ENCODE measurements around the gene STX5.
"Not testable (repeated sequence)": the region's sequence is repeated elsewhere in the genome, so short reads cannot be mapped to it uniquely, and the experiment has no call there.

Gene STX5

GRCh38 chr11:62835336-62835735 lies 3.5 kb upstream of the STX5 start:
- intact Hi-C loops (cut with DNase I): loop anchor here (10.0 kb wide), 1 partner anchor 111 kb away; the partner anchor contains the start of genes HNRNPUL2 and TTC9C

GRCh38 chr11:62832336-62833234 lies 734 bp upstream of the STX5 start, which contains the start of gene TEX54:
TSS of gene TEX54 (minus strand) at chr11:62832841.
- intact Hi-C loops (cut with DNase I): loop anchor here (5.0 to 10.0 kb wide), 2 partner anchors 40 to 108 kb away; partner anchors contain the start of genes HNRNPUL2, TMEM223 and TTC9C
- DNase-seq: peak in 4 of 10 donors; percentile 2 to 81 (median 13)

More at GRCh38 chr11:62835336-62835735, 3.5 kb upstream of the STX5 start:
- peak in 1 of 10 donors; percentile 66 for DNase-seq

DNA sequence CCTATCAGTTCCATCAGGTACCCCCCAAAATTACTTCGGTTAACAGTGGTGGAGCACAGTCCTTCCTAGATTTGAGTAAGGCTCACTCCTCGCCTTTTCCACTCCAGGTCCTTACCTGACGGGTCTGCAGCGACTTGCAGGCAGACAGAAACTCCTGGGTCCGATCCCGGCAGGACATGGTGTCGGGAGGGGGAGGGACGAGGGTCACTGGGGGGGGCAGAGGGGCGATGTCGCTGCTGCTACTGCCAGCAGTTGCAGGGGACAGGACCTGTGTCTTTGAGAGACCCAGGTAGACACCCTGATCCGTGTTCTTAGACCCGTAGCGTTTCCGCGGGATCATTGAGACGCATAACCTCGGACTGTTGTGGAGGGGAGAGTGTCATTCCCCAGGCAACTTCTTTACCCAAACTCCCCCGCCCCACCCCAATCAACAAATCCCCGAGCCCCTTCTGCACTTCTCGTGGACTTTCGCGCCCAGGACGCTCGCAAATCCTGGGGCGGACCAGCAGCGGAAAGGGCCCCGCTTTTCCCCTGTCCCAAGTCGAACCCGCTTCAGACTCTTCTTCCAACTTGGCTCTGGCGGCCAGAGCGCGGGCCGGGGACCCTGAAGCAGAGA lies 839 bp downstream of the STX5 start:
- DNase-seq: no peak

GRCh38 chr11:62828130-62828529 lies 3.7 kb downstream of the STX5 start:
- intact Hi-C loops (cut with DNase I): not testable (repeated sequence)
- DNase-seq: peak in 1 of 10 donors; percentile 3

More for the DNA sequence above, 839 bp downstream of the STX5 start:
- intact Hi-C loops (cut with DNase I): loop anchor here (5.0 to 10.0 kb wide), 2 partner anchors 39 to 106 kb away; partner anchors contain the start of genes HNRNPUL2, TMEM223 and TTC9C

GRCh38 chr11:62823677-62824076 lies 8.2 kb downstream of the STX5 start:
- DNase-seq: peak in 1 of 10 donors; percentile 5

GRCh38 chr11:62817129-62817528 lies 14.7 kb downstream of the STX5 start:
- intact Hi-C loops (cut with DNase I): no loop called here
- no peak for DNase-seq

More at GRCh38 chr11:62823677-62824076, 8.2 kb downstream of the STX5 start:
- intact Hi-C loops (cut with DNase I): no loop called here

- DNase-seq: peak in 1 of 10 donors; percentile 13
- intact Hi-C loops (cut with DNase I): no loop called here
These were observed 15.3 kb downstream of the STX5 start for GRCh38 chr11:62816557-62816956.

DNA sequence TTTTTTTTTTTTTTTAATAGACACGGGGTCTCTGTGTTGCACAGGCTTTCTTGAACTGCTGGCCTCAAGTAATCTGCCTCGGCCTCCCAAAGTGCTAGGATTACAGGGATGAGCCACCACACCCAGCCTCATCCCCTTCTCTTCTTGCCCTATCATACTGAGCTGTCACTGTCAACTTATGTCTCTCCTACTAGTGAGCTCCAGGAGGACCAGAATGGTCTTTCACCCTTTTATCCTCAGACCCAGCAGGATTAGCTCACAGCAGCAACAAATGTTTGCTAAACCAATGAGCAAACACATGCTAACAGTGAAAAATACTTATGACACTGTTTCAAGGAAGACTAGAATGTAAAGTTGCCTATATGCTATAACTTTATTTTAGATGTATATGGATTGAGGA lies 20.2 kb downstream of the STX5 start:
- intact Hi-C loops (cut with DNase I): no loop called here
- DNase-seq: peak in 1 of 10 donors; percentile 1

- intact Hi-C loops (cut with DNase I): no loop called here
- peak in 1 of 10 donors; percentile 1 for DNase-seq
These were observed 21.1 kb downstream of the STX5 start for GRCh38 chr11:62810748-62811147.

- DNase-seq: peak in 1 of 10 donors; percentile 72
- intact Hi-C loops (cut with DNase I): no loop called here
These were observed 25.2 kb downstream of the STX5 start for GRCh38 chr11:62806611-62807121.

DNA sequence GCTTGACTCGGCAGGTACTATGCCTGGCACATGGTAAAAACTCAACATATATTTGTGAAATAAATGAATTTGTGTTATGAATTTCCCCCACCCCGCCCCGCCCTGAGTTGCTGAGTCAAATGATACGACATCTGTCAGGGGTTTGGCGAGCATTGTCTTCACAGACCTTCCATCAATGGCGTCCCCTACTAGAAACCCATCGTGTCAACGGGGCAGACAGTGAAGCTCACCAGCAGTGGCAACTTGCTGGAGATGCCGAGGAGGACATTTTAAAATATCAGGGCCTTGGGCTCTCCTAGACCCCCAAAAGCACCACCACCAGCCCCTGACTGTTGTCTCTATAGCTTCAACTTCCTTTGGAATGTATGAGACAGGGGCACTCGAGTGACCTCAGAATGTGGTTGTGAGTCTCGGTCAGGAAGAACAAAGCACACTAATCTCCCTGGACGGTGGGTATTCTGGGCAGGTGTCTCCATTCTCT lies 25.9 kb downstream of the STX5 start:
- peak in 1 of 10 donors; percentile 34 for DNase-seq
- intact Hi-C loops (cut with DNase I): loop anchor here (2.0 kb wide), 1 partner anchor 51 kb away; the partner anchor contains the start of gene ZBTB3

- intact Hi-C loops (cut with DNase I): loop anchor here (2.0 kb wide), 1 partner anchor 50 kb away; the partner anchor contains the start of gene ZBTB3
- peak; percentile 92 to 99 (median 94) for DNase-seq
These were observed 26.6 kb downstream of the STX5 start, which contains the start of gene NXF1 for GRCh38 chr11:62805076-62805892. TSS of gene NXF1 (minus strand) at chr11:62805440. CDS start at chr11:62805356, 84 bp downstream.

DNA sequence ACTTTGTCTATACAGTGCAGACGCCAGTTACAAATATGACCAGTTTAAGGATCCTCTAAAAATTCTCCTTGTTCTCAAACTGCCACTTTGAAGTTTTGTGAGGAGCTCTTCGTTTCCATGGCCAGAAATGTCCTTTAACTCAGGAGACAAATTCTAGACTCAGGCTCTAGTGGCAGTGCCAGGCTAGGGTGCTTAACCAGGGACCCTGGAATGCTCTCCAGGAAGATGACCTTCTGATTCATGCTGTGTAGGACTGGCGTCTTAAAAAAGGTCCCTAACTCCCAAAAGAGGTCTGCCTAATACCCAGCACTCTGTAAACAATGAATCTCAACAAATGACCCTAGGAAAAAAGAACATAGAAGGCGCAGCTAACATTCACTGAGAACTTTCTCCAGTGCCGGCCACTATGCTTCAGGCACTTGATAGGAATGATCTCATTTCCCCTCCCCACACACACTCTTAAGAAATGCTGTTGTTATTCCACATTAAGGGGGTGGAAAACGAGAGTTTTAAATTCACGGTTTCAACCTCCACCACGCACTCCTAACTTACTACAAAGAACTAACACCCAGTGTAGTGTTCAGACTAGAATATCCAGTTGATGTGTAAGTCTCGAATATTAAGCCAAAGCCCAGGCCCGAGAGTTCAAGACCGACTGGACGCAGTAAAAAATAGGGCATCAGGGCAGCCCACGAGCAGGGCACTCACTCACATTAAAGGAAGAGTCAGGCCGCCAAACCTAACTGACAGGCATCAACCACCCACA lies 27.4 kb downstream of the STX5 start:
- intact Hi-C loops (cut with DNase I): loop anchor here (2.0 kb wide), 1 partner anchor 50 kb away; the partner anchor contains the start of gene ZBTB3
- DNase-seq: peak in 1 of 10 donors; percentile 25

DNA sequence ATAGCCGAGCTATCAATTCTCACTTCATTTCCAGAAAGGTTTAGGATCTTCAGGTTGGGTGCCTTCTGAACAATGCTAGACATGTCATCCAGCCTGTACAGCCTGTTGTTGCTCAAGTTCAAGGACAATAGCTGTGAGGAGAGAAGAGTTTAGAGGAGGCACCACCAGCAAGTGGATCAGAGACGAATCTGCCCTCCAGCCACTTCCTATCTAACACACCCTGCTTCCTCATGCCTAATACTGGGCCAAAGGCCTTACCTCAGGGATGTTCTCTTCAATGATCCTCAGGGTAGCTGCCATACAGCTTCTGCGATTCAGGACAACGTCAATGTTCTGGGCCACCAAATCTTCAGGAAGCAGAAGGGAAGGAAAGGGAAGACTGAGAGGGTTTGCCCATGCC lies 30.8 kb downstream of the STX5 start:
- intact Hi-C loops (cut with DNase I): no loop called here

GRCh38 chr11:62799486-62799885 lies 32.4 kb downstream of the STX5 start:
- DNase-seq: peak in 2 of 10 donors; percentile 52 to 80
- intact Hi-C loops (cut with DNase I): no loop called here

More for the DNA sequence above, 30.8 kb downstream of the STX5 start:
- DNase-seq: no peak

GRCh38 chr11:62796281-62796680 lies 35.6 kb downstream of the STX5 start:
- intact Hi-C loops (cut with DNase I): no loop called here
- peak in 2 of 10 donors; percentile 9 to 55 for DNase-seq

DNA sequence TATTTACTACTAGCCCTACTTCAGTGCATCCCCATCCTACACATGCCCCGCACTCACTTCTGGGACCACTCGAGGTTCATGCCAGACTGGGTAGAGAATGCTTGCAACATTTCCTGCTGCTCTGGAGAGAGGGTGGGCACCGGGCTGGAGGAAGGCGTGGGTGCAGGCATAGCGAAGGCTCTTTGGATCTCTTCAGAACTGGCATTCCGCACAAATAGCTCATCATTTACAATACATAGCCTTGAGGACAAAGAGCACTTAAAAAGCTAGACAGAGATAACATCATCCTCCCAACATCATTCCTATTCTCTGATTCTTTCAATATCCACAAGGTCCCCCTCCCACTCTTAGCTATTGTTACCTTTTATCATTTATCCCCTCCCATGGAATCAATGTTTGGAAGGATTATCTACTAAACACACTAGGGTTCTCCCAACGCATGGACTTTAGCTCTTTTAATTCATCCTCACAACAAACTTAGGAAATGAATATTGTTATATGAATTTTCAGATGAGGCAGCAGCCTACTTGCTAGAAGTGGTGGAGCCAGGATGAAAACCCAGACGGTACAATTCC lies 37.6 kb downstream of the STX5 start:
- DNase-seq: peak in 1 of 10 donors; percentile 23
- intact Hi-C loops (cut with DNase I): loop anchor here (5.0 kb wide), 1 partner anchor 38 kb away; the partner anchor contains the start of genes STX5 and TEX54

DNA sequence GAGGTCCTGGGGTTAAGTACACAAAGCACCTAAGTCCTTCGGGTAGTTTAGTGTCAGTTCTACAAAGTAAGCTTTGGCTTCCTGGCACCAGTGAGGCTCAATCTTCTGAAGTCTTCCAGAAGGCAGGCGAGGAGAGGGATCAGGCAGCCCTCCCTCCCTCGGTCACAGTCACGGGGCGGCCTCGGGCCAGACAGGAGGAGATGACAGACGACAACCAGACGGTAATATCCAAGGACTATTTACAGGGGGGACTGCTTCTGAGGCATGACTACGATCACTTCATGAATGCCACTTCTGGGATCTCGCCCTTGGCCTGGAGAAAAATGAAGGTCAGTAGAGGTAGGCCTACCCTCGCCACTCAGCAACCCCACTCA lies 39.7 kb downstream of the STX5 start:
- intact Hi-C loops (cut with DNase I): loop anchor here (5.0 kb wide), 1 partner anchor 40 kb away; the partner anchor contains the start of genes STX5 and TEX54
- DNase-seq: peak in 2 of 10 donors; percentile 67 to 72
